NCI-H748 treated with DMSO at 0.1 percent for 48 hours (cell line): ENCODE measurements around the gene RDH5.

ENCODE experiments used
- DNase-seq: peaks from one replicate; lab custom pipeline; 2025; lab: John Stamatoyannopoulos, UW

RDH5 gene

DNA sequence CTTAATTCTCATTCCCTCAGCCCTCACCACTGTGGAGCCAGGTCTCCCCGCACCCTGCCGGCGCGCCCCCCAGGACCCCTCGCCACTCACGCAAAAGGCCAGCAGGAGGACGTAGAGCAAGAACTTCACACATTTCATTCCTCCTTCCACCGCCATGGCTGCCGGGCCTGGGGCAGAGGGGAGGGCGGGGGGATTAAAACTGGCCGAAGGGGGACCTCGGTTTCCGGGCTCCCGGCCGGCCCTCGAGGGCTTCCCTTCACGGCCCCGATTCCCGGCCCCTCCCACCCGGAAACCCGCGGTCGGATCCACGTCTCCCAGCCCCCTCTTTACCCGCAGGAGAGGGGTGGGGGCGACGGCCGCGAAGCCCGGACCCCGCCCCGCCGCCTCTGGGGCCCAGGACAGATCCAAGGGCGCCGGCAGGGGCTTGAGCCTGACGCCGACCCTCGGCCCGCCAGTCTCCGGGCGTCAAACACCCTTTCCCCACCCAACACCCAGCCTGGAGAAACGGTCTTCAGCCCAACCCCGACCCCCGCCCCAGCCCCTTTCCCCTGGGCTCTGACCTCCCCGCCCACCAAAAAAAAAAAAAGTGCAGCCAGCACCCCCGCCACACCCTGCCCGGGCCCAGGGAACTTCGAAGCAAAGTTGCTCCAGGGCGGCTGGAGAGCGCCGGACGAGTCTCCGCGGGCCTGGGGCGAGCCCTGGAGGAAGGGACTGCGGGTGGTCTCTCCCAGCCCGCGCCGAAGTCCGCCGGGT, 8.2 kb downstream of the RDH5 start:
- DNase-seq: peak; percentile 22

DNA sequence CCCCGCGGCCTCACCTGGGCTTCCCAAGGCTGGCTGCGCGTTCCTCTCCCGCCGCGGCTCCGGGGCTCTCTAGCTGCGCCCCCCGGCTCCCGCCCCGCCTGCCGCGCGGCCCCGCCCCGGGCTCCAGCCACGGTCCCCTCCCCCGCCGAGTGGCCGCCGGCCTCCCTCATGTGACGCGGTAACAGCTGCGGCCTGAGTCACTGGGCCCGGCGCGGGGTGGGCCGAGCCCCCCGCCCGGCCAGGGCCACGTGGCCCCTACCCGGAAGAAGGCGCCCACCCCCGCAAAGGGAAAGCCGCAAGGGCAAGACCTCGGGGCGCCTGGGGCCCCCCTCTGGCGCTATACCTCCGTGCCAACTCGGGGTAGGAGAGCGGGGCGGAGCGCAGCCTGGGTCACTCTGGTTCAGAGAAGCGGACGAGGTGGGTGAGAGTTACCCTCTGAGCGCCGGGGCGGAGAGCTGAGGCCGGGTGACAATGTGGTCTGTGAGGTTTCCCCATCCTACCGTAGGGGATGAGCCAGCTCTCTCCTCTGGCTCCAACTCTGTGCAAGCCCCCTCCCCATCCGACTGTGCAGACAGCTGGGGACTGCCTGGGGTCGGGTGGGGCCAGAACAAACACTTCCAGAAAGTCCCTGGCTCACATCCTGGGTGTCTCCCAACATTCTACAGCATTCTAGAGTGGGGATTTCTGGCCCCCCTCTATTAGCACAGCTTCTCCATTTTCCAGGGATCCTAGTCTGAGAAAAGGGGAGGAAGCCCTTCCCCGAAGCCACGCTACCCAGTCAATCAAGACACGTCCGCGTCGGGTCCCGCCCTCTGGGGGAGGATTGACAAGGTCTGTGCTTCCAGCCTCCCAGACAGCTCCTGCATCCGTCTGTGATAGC, 9.0 kb downstream of the RDH5 start, which contains the start of gene CD63:
CD63 (minus strand) TSS at position 71 of the 880 bp plus-strand sequence. CDS start 668 bp downstream, outside the sequence.
- peak; percentile 65 for DNase-seq

DNA sequence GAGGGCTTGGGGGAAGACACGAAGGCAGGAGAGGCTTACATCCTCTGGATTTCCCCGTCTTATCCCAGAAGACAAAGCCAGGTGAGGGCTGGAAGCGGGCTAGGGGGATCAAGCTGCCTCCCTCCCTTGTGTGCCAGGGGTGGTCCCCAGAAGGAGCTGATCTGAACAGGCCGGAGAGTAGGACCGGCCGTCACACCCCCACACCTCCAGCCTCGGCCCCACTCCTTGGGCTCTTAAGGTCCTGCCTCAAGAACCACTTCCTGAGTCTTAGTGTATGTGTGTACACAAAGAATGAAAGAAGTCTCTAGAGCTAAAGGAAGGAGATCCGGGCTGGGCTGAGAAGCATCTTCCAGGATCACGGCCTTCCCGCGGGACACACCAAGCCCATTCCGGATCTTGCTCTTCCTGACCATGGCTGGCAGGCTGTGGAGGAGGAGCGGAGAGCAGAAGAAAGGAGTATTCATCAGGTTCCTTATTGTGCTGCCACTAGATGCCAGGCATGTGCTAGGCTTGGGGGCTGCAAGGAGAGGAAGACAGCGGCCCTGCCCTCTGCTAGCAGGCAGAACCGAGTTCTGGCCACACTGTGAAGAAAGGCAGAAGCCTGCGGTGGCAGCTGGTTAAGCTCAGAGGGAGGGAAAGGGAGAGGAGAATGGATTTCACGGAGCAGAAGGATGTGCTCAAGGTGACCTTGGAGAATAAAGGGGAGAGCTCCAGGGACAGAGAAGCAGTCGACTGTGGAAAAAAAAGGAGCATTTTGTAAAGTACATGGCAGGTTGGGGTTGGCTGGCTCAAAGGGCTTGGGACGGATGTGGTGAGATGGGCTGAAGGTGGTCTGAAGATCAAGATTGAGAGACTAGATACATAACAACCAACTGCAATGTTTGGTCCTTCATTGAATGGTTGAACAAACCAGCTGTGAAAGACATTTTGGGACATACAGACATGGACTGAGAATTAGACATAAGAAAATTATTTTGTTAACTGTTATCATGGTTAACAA, 9.9 kb downstream of the RDH5 start:
- DNase-seq: no peak

DNA sequence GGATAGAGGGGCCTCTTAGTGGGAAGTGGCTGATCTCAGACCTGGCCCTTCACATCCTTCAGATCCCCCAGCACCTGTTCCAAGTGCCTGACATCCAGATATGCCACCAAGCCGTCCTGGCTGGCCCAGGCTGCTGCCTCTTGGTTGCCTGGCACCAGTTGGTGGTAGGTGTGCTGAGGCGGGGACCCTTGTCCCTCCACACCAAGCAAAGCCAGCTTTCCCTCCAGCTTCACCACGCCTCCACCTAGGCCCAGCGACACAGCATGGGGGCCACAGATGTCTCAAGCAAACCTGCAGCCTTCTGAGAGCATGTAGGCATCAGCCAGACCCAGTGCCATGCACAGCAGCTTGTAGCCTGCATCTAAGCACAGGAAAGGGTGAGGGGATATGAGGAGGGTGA, 12.1 kb downstream of the RDH5 start:
- no peak for DNase-seq

DNA sequence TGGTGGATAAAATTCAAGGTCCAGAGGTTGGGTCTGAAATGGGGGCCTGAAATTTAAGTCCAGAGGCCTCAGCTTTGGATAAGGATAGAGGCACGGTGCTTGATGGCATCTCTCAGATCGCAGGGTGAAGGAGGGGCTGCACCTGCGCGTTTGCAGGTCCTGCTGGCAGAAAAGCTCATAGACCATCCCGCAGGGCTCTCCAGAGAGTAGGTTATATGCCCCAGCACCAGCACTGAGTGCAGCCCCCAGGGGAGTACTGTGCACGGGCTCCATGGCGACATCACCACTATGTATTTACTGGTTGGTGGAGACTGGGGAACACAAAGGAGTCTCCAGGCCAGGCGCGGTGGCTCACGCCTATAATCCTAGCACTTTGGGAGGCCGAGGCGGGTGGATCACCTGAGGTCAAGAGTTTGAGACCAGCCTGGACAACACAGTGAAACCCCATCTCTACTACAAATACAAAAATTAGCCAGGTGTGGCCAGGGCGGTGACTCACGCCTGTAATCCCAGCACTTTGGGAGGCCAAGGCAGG, 12.9 kb downstream of the RDH5 start:
- no peak for DNase-seq

DNA sequence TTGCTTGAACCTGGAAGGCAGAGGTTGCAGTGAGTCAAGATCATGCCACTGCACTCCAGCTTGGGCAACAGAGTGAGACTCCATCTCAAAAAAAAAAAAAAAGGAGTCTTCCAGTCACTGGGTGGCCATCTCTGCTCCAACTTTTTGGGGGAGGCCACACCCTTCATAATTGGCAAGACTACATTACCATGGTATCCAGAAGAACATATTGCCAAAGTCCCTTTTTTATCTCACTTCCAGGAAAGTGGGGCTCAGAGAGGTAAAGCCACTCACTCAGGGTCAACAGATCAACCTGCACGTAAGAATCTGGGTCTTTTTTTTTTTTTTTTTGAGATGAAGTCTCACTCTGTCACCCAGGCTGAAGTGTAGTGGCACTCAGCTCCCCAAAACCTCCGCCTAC, 13.7 kb downstream of the RDH5 start:
- no peak for DNase-seq

DNA sequence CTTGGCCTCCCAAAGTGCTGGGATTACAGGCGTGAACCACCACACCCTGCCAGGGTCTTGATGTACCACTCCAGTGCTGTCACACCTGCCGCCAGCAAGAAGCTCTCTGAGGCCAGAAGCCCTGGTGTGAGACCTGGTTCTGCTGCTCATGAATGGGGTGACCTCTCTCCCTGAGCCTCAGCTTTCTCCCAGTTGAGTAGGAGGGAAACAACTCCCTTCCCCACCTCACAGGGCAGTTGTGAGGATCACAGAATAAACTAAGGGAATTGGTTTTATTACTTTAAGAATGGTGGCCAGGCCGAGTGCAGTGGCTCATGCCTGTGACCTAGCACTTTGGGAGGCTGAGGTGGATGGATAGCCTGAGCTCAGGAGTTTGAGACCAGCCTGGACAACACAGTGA, 14.4 kb downstream of the RDH5 start:
- DNase-seq: no peak

DNA sequence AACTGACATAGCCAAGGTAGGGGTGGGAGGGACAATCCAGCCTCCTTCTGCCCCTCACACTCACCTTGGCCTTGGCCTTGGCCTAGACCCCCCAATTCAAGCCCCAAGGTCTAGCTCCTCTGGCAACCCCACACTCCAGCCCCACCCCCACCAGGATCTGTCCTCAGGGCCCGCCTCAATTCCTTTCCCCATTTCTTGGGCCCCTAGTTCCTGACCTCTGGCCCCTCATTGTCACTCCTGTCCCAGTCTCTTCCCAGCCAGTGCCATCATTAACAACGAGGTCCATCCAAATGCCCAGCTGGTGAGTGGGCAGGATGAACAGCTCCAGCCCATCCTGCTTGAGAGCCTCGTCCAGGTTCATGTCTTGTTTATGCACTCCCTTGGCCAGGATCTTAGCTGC, 15.9 kb downstream of the RDH5 start:
- DNase-seq: no peak

DNA sequence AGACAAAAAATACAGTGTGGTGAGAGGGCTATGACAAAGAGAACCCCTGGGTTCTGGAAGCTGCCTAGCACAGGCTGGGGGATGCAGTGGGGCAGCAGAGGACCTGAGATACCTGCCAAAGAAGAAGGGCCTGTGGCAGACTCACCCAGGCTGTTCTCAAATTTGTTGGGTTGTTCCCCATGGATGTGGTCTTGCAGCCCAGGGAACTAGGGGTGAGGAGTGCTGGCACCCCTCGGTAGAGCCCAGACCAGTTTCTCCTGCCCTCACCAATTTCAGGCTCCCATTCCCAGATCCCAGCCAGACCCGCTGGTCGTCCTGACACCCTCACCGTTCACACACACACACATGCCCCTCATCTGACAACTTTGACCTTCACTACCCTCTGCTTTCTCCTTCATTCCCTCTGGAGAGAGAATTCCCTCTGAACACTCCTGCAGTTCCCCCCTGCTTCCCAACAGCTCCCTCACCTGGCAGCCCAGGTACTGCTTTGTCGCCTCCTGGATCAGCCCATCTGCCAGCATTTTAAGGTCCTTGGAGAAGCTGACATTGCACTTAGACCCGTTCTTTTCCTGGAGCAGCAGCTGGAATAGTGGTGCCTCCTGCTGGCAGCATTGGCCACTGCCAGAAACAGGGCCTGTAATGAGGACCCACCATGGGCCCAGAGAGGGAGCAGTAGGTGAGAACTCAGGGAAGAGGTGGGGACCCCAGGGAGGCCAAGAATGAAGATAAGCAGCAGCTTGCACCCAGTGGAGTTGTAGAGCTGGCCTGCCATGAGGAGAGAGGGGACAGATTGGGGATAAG, 16.8 kb downstream of the RDH5 start:
- peak; percentile 68 for DNase-seq

DNA sequence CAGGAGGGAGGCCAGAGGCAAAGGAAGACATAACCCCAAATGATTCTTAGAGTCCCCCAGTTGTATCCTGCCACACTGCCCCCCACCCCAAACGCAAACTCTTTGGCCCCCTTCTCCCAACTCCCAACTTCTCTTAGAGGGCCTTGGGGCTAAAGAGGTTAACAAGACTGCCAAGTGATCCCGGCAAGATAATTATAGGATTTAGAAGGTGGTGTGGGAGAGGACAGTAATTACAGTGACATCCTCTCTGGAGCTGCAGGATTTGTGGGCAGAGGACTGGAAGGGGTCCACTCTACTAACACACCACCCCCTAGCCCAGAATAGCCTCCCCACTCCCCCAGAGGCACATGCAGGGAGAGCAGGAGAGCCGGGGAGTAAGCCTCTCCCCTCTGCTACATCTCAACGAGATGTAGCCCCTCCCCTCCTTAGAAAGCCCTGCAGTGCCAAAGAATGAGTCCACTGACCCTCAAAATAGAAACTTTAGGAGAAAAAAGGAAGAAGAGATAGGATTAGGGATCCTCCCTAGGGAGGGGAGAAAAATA, 17.5 kb downstream of the RDH5 start:
- DNase-seq: no peak

DNA sequence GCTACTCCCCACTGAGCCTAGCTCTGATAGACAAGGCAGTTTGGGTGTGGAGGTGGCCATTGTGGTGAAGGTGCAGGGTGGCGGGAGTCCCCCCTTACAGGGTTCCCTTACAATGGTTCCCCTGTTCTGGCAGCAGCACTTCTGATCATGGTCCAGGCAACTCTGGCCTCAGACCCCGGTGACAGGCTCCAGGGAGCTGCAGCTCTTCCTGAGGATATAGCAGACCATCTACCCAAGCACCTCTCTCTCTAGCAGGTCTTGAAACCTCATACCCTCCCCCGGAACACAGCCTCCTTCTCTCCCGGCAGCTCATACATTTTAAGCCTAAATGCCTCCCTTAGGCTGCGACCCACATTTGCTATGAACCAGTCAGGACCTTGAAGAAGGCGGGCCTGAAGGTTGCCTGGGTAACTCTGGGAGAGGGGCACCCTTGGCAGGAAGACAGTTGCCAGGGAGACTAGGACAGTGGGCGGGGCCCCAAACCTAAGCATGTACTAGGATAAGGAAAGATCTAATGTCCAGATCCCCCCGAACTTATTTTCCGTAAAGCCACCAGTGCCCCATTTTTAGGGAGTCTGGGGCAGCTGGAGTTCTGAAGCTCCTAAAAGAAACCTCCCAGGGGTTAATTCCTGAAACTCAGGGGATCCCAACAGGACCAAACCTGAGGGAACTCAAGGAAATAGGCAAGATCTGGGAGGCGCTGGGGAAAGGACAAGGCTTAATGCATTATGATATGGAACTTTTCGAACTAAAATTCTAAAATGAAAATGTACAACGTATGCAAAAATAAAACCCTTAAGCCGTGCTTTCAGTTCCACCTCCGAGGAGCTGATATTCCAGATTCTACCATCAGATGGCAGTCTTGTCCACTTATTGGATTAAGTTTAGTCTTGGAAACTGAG, 18.2 kb downstream of the RDH5 start:
- peak; percentile 81 for DNase-seq

DNA sequence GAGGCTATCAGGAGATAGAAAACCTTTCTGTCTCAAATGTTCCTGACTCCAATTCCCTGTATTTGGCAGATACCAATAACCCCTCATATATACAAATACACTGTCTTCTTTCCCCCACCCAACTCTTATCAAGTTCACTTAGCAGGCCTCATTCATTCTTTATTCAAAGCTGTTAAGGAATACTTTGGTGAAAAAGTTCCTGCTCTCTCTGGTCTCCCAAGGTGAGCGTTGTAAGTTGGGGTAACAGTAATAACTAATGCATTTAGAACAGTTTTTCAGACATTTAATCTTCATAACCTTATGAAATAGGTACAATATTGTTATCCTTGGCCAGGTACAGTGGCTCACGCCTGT, 18.8 kb downstream of the RDH5 start:
- DNase-seq: no peak

DNA sequence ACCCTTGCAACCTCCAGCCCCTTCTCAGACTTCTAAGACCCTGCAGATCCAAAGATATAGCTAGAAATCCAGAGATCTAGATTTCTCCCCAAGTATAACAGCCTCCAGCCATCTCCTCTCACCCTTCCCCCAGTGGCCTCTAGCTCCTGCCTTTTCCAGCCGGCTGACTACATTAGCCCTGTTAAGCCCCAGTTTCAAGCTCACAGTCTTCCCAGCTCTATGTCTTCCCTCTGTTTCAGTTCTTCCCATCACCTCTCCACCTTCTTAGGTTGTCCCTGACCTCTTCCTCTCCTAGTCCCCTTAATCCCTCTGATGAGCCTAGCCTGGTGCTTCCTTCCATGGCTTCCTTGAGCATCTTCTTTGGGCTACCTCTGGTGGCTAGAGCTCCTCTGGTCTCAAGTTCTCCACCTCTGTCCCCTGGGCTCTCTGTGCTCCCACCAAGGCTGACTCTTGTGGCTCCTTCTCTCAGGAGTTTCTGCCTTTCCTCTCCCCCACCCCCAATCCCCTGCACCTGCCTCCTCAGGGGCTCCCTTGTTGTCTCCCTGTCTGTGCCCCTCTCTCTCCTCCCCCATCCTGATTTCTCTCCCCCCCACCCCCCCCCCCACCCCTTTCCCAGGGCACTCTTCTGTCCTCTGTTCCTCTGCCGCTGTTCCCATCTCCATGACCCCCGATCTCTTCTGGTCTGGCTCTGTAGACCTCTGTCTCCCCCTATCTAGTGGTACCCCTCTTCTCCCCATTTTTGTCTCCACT, 21.9 kb downstream of the RDH5 start:
- DNase-seq: no peak

DNA sequence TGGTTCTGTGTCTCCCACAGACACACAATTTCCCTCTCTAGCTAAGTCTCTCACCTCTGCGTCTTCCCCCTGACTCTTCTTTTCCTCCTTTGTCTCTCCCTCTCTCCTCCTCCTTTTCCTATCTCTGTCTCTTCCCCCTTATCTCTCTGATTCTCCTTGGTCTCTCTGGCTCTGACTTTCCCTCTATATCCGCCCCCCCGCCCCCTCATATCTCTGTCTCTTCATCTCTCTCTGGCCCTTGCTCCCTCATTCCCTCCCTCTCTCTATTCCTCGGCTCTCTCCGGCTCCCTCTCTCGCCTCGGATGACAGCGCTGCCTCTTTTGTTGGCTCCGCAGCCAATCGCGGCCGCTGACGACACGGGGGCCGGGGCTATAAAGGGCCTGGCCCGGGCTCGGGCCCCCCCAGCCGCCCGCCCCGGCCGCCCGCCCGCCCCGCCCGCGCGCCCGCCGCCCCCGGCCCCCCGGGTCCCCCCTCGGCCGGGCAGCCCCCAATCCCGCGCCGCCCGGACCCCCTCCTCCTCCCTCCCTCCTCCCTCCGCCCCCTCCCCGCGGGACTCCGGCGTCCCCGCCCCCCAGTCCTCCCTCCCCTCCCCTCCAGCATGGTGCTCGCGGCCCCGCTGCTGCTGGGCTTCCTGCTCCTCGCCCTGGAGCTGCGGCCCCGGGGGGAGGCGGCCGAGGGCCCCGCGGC, 22.7 kb downstream of the RDH5 start, which contains the start of gene GDF11:
GDF11 (plus strand) TSS at position 404 of the 687 bp plus-strand sequence; CDS start at position 599, 195 bp downstream.
- DNase-seq: peak; percentile 62

DNA sequence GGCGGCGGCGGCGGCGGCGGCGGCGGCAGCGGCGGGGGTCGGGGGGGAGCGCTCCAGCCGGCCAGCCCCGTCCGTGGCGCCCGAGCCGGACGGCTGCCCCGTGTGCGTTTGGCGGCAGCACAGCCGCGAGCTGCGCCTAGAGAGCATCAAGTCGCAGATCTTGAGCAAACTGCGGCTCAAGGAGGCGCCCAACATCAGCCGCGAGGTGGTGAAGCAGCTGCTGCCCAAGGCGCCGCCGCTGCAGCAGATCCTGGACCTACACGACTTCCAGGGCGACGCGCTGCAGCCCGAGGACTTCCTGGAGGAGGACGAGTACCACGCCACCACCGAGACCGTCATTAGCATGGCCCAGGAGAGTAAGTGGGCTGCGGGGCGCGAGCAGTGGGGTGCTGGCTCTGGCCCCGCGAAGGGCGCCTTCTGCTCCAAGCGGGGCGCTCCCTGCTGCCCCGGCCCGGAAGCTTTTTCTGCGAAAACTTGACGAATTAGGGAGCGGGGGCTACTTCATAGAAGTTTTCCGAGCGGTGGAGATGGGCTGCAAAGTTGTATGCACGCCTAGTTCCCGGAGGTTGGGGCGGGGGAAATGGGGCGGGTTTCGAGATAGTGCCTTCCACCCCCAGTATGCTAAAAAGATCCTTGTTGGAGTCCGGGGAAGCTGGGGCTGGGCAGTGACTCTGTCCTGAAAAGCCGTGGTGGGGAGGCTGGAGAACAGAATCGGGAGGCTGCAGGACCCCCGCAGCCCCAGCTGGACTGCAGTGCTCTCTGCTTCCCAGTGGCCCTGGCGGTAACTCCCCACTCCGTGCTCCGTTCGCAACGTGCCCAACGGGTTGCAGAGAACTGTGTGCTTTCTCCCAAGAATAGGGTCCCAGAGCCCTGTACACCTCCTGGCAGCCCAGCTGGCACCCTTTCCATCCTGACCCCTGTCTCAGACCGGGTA, 23.5 kb downstream of the RDH5 start:
- DNase-seq: no peak

DNA sequence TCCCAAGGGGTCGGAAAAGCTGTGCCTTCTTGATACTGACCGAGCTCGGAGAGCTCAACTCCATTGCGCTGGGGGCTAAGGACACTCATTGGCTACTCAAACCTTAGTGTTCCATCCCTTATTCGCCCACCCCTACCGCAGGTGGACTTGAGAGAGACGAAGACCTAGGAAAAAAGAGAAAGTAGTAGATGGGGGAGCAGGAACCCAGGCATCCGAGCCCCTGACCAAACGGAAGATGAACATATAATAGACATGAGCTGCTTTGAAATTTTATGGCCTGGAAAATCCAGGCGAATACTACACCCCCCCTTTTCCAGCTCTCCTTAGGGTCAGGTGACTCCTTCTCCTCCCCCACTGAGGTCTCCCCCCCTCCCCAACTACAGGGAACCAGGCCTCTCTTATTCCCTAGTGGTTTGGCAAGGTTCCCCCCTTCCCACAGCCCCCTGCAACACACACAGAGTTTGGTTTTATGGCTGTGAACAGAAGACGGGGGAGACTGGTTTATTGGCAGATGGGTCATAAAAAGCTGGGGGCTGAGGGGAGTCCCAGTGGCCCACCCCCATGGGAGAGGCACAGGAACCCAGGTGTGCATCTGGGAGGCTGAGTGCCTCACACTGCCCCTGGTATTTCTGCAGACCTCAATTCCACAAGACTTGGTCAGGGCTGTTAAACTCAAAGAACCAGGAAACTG, 24.3 kb downstream of the RDH5 start:
- no peak for DNase-seq
